ENCODE data around the gene ARAP1. TPM values are rescaled to one million over a fixed set of nuclear protein-coding genes. Genes with fewer than 3 reads are reported as not detected.

Gene ARAP1
- total RNA-seq, 2 experiments from 2014 or later: 69.9 to 76.6 TPM

GRCh38 chr11:72686639-72687220 lies 65.5 kb downstream of the ARAP1 start:
- Mint-ChIP-seq H3K4me1 (peaks cover 13% of the 10 kb centered on the region), H3K4me3 (no peak overlapping the region), H3K36me3 (ENCODE audit: low read depth) (peaks cover 9% of the 10 kb centered on the region), H3K27ac (peak overlapping the region; percentile 30), H3K27me3 (no peaks in the 10 kb centered on the region), H3K9me3 (ENCODE audit: low read depth) (no peaks in the 10 kb centered on the region)
- DNase-seq (no peak), ATAC-seq (no peak)
- POLR2A ChIA-PET: no interaction called here
- intact Hi-C loops (cut with DNase I, micrococcal nuclease): loop anchor here in 1 of 2 experiments (1.0 kb wide), 1 partner anchor 128 kb away; the partner anchor contains the start of gene ATG16L2
- CTCF ChIA-PET: interaction anchor here (0.6 to 5.2 kb wide), 6 partner anchors 11 to 98 kb away, joined by 3 to 74 read pairs (median 4); no protein-coding TSS in a partner anchor

GRCh38 chr11:72685560-72686480 lies 66.4 kb downstream of the ARAP1 start:
- intact Hi-C loops (cut with DNase I, micrococcal nuclease): loop anchor here in 1 of 2 experiments (1.0 kb wide), 1 partner anchor 128 kb away; the partner anchor contains the start of gene ATG16L2
- DNase-seq (peak; percentile 82), ATAC-seq (peak; percentile 54)
- H3K9me3 Mint-ChIP-seq (ENCODE audit: low read depth): no peaks in the 10 kb centered on the region
- peak overlapping the region; percentile 30 for H3K27ac Mint-ChIP-seq
- peaks cover 9% of the 10 kb centered on the region for H3K36me3 Mint-ChIP-seq (ENCODE audit: low read depth)
- no peaks in the 10 kb centered on the region for H3K27me3 Mint-ChIP-seq
- peaks cover 15% of the 10 kb centered on the region for H3K4me1 Mint-ChIP-seq
- H3K4me3 Mint-ChIP-seq: no peak overlapping the region
- ChIA-PET CTCF (interaction anchor here (0.6 to 5.2 kb wide), 10 partner anchors 8 to 97 kb away, joined by 3 to 74 read pairs (median 6); no protein-coding TSS in a partner anchor), POLR2A (interaction anchor here (0.6 kb wide), 1 partner anchor 755 kb away, joined by 3 read pairs; no protein-coding TSS in a partner anchor)

- peak; percentile 62 for ATAC-seq
- POLR2A ChIA-PET: no interaction called here
These were observed 67.8 kb downstream of the ARAP1 start for GRCh38 chr11:72684236-72684912.

GRCh38 chr11:72683782-72684200 lies 68.4 kb downstream of the ARAP1 start:
- CTCF ChIA-PET: interaction anchor here (0.6 to 5.2 kb wide), 22 partner anchors 9 to 530 kb away, joined by 3 to 74 read pairs (median 4); partner anchors contain the start of gene CLPB
- POLR2A ChIA-PET: no interaction called here
- H3K27ac Mint-ChIP-seq: no peak overlapping the region

More at GRCh38 chr11:72684236-72684912, 67.8 kb downstream of the ARAP1 start:
- Mint-ChIP-seq H3K27ac (no peak overlapping the region), H3K4me3 (no peak overlapping the region), H3K36me3 (ENCODE audit: low read depth) (peaks cover 9% of the 10 kb centered on the region), H3K27me3 (no peaks in the 10 kb centered on the region), H3K4me1 (peaks cover 15% of the 10 kb centered on the region), H3K9me3 (ENCODE audit: low read depth) (no peaks in the 10 kb centered on the region)
- peak; percentile 72 for DNase-seq
- CTCF ChIA-PET: interaction anchor here (0.6 to 5.2 kb wide), 30 partner anchors 8 to 1608 kb away, joined by 3 to 74 read pairs (median 3); partner anchors contain the start of gene CLPB
- intact Hi-C loops (cut with DNase I, micrococcal nuclease): loop anchor here (1.0 to 5.0 kb wide), 2 partner anchors 95 to 202 kb away; no protein-coding TSS in a partner anchor

GRCh38 chr11:72682858-72683243 lies 69.4 kb downstream of the ARAP1 start:
- H3K27me3 Mint-ChIP-seq: no peaks in the 10 kb centered on the region
- ATAC-seq: no peak
- peaks cover 4% of the 10 kb centered on the region for H3K36me3 Mint-ChIP-seq (ENCODE audit: low read depth)
- peaks cover 15% of the 10 kb centered on the region for H3K4me1 Mint-ChIP-seq
- H3K27ac Mint-ChIP-seq: no peak overlapping the region
- CTCF ChIA-PET: interaction anchor here (0.6 to 5.2 kb wide), 5 partner anchors 14 to 204 kb away, joined by 3 to 74 read pairs (median 5); no protein-coding TSS in a partner anchor
- POLR2A ChIA-PET: no interaction called here
- no peaks in the 10 kb centered on the region for H3K9me3 Mint-ChIP-seq (ENCODE audit: low read depth)
- DNase-seq: no peak
- H3K4me3 Mint-ChIP-seq: no peak overlapping the region
- intact Hi-C loops (cut with DNase I, micrococcal nuclease): loop anchor here (1.0 to 5.0 kb wide), 5 partner anchors 40 to 212 kb away; no protein-coding TSS in a partner anchor

More at GRCh38 chr11:72683782-72684200, 68.4 kb downstream of the ARAP1 start:
- intact Hi-C loops (cut with DNase I, micrococcal nuclease): loop anchor here (1.0 to 5.0 kb wide), 6 partner anchors 41 to 212 kb away; no protein-coding TSS in a partner anchor
- Mint-ChIP-seq H3K4me3 (no peak overlapping the region), H3K9me3 (ENCODE audit: low read depth) (no peaks in the 10 kb centered on the region), H3K27me3 (no peaks in the 10 kb centered on the region), H3K4me1 (peaks cover 15% of the 10 kb centered on the region), H3K36me3 (ENCODE audit: low read depth) (peaks cover 9% of the 10 kb centered on the region)
- ATAC-seq (peak; percentile 60), DNase-seq (peak; percentile 83)

GRCh38 chr11:72682238-72682857 lies 69.9 kb downstream of the ARAP1 start:
- Mint-ChIP-seq H3K36me3 (ENCODE audit: low read depth) (peaks cover 4% of the 10 kb centered on the region), H3K9me3 (ENCODE audit: low read depth) (no peaks in the 10 kb centered on the region), H3K27ac (no peak overlapping the region), H3K4me3 (no peak overlapping the region), H3K27me3 (peaks cover 1% of the 10 kb centered on the region), H3K4me1 (peaks cover 15% of the 10 kb centered on the region)
- intact Hi-C loops (cut with DNase I, micrococcal nuclease): loop anchor here (2.0 to 5.0 kb wide), 3 partner anchors 40 to 200 kb away; no protein-coding TSS in a partner anchor
- no peak for ATAC-seq
- CTCF ChIA-PET: interaction anchor here (0.6 to 5.2 kb wide), 4 partner anchors 9 to 94 kb away, joined by 3 to 74 read pairs (median 14); no protein-coding TSS in a partner anchor
- DNase-seq: no peak
- POLR2A ChIA-PET: no interaction called here

- intact Hi-C loops (cut with DNase I, micrococcal nuclease): loop anchor here (2.0 to 5.0 kb wide), 3 partner anchors 39 to 199 kb away; no protein-coding TSS in a partner anchor
- Mint-ChIP-seq H3K4me1 (peaks cover 11% of the 10 kb centered on the region), H3K36me3 (ENCODE audit: low read depth) (peaks cover under 1% of the 10 kb centered on the region), H3K27ac (no peak overlapping the region), H3K27me3 (peaks cover 4% of the 10 kb centered on the region), H3K9me3 (ENCODE audit: low read depth) (no peaks in the 10 kb centered on the region), H3K4me3 (no peak overlapping the region)
- ChIA-PET CTCF (interaction anchor here (0.6 to 5.2 kb wide), 6 partner anchors 9 to 95 kb away, joined by 3 to 74 read pairs (median 6); no protein-coding TSS in a partner anchor), POLR2A (no interaction called here)
- no peak for ATAC-seq
- no peak for DNase-seq
These were observed 70.7 kb downstream of the ARAP1 start for GRCh38 chr11:72681226-72682153.

- no peak for ATAC-seq
- no peak for DNase-seq
- ChIA-PET CTCF (interaction anchor here (1.1 to 1.8 kb wide), 3 partner anchors 9 to 94 kb away, joined by 4 to 7 read pairs (median 5); no protein-coding TSS in a partner anchor), POLR2A (no interaction called here)
- no peak overlapping the region for H3K4me3 Mint-ChIP-seq
- no peaks in the 10 kb centered on the region for H3K36me3 Mint-ChIP-seq (ENCODE audit: low read depth)
- H3K9me3 Mint-ChIP-seq (ENCODE audit: low read depth): no peaks in the 10 kb centered on the region
- H3K4me1 Mint-ChIP-seq: peaks cover 5% of the 10 kb centered on the region
- intact Hi-C loops (cut with DNase I, micrococcal nuclease): loop anchor here in 1 of 2 experiments (5.0 kb wide), 1 partner anchor 198 kb away; no protein-coding TSS in a partner anchor
- no peak overlapping the region for H3K27ac Mint-ChIP-seq
- peaks cover 10% of the 10 kb centered on the region for H3K27me3 Mint-ChIP-seq
These were observed 71.5 kb downstream of the ARAP1 start for GRCh38 chr11:72680624-72681158.

- POLR2A ChIA-PET: no interaction called here
These were observed 72.3 kb downstream of the ARAP1 start for GRCh38 chr11:72679869-72680268.

More at GRCh38 chr11:72679869-72680268, 72.3 kb downstream of the ARAP1 start:
- no peaks in the 10 kb centered on the region for H3K9me3 Mint-ChIP-seq (ENCODE audit: low read depth)
- no peaks in the 10 kb centered on the region for H3K36me3 Mint-ChIP-seq (ENCODE audit: low read depth)
- ATAC-seq (no peak), DNase-seq (no peak)
- no peak overlapping the region for H3K27ac Mint-ChIP-seq
- CTCF ChIA-PET: interaction anchor here (0.6 to 1.8 kb wide), 4 partner anchors 8 to 46 kb away, joined by 3 to 7 read pairs (median 4); no protein-coding TSS in a partner anchor
- peaks cover 5% of the 10 kb centered on the region for H3K4me1 Mint-ChIP-seq
- intact Hi-C loops (cut with DNase I, micrococcal nuclease): loop anchor here in 1 of 2 experiments (5.0 kb wide), 1 partner anchor 198 kb away; no protein-coding TSS in a partner anchor
- no peak overlapping the region for H3K4me3 Mint-ChIP-seq
- H3K27me3 Mint-ChIP-seq: peaks cover 18% of the 10 kb centered on the region

All from activated CD4-positive, alpha-beta T cell treated with anti-CD3 and anti-CD28 coated beads for 36 hours (primary cell).